HEK293 (cell line): ENCODE data around the gene XPO4.

ENCODE experiments used
- GFI1B ChIP-seq: fragments of 450-650 bp; formaldehyde crosslinking; IDR thresholded peaks from 2 replicates; pipeline ENCODE4 v1.5.1; 2016; ENCODE audit warnings: missing biosample characterization, missing genetic modification characterization
- GLIS2 ChIP-seq: fragments of 450-650 bp; formaldehyde crosslinking; IDR thresholded peaks from 2 replicates; pipeline ENCODE4 v1.5.1; 2016; ENCODE audit warnings: missing biosample characterization, missing genetic modification characterization
- SETDB1 ChIP-seq: IDR thresholded peaks from one replicate; pipeline ENCODE4 v1.6.1; 2017; ENCODE audit warnings: mild to moderate bottlenecking, low read length, moderate library complexity, mixed read lengths; ENCODE audit not compliant: insufficient read length
- ZBTB21 ChIP-seq: fragments of 450-650 bp; formaldehyde crosslinking; IDR thresholded peaks from 2 replicates; pipeline ENCODE4 v1.5.1; 2017; ENCODE audit warnings: missing biosample characterization, missing genetic modification characterization
- ZBTB7A ChIP-seq: fragments of 450-650 bp; formaldehyde crosslinking; IDR thresholded peaks from 2 replicates; pipeline ENCODE4 v1.5.1; 2016; ENCODE audit warnings: low read depth, missing biosample characterization, missing genetic modification characterization
- ZIC2 ChIP-seq: fragments of 450-650 bp; formaldehyde crosslinking; IDR thresholded peaks from 2 replicates; pipeline ENCODE4 v1.5.1; 2016; ENCODE audit warnings: missing biosample characterization, missing genetic modification characterization
- ZNF10 ChIP-seq: fragments of 450-650 bp; formaldehyde crosslinking; IDR thresholded peaks from 2 replicates; pipeline ENCODE4 v1.5.1; 2017; ENCODE audit warnings: missing biosample characterization, missing genetic modification characterization
- ZNF132 ChIP-seq: fragments of 450-650 bp; formaldehyde crosslinking; IDR thresholded peaks from 2 replicates; pipeline ENCODE4 v1.5.1; 2017; ENCODE audit warnings: missing biosample characterization, missing genetic modification characterization, borderline replicate concordance
- ZNF23 ChIP-seq: fragments of 450-650 bp; formaldehyde crosslinking; IDR thresholded peaks from 2 replicates; pipeline ENCODE4 v1.5.1; 2016; ENCODE audit warnings: missing biosample characterization, missing genetic modification characterization, borderline replicate concordance
- ZNF416 ChIP-seq: fragments of 450-650 bp; formaldehyde crosslinking; IDR thresholded peaks from 2 replicates; pipeline ENCODE4 v1.5.1; 2016; ENCODE audit warnings: missing biosample characterization, missing genetic modification characterization
- ZNF501 ChIP-seq: fragments of 450-650 bp; formaldehyde crosslinking; IDR thresholded peaks from 2 replicates; pipeline ENCODE4 v1.5.1; 2016; ENCODE audit warnings: missing biosample characterization, missing genetic modification characterization
- ZNF530 ChIP-seq: fragments of 450-650 bp; formaldehyde crosslinking; IDR thresholded peaks from 2 replicates; pipeline ENCODE4 v1.5.1; 2016; ENCODE audit warnings: low read depth, missing biosample characterization, missing genetic modification characterization
- ZNF571 ChIP-seq: fragments of 450-650 bp; formaldehyde crosslinking; IDR thresholded peaks from 2 replicates; pipeline ENCODE4 v1.5.0; 2017; ENCODE audit warnings: missing biosample characterization, missing genetic modification characterization
- ZNF624 ChIP-seq: fragments of 450-650 bp; formaldehyde crosslinking; IDR thresholded peaks from 2 replicates; pipeline ENCODE4 v1.5.1; 2017; ENCODE audit warnings: missing biosample characterization, missing genetic modification characterization
- ZNF791 ChIP-seq: fragments of 450-650 bp; formaldehyde crosslinking; IDR thresholded peaks from 2 replicates; pipeline ENCODE4 v1.5.1; 2016; ENCODE audit warnings: missing biosample characterization, missing genetic modification characterization
- TF ChIP-seq, protein P1 (sequence below): fragments of 450-650 bp; formaldehyde crosslinking; optimal IDR thresholded peaks from 2 replicates; pipeline ENCODE3; 2016; ENCODE audit warnings: missing biosample characterization, mild to moderate bottlenecking, missing genetic modification characterization
- TF ChIP-seq, protein P2 (sequence below): fragments of 450-650 bp; formaldehyde crosslinking; IDR thresholded peaks from 2 replicates; pipeline ENCODE4 v1.5.1; 2016; ENCODE audit warnings: missing biosample characterization, missing genetic modification characterization
- TF ChIP-seq, protein P3 (sequence below): fragments of 450-650 bp; formaldehyde crosslinking; IDR thresholded peaks from 2 replicates; pipeline ENCODE4 v1.5.1; 2016; ENCODE audit warnings: missing biosample characterization, missing genetic modification characterization, borderline replicate concordance
- TF ChIP-seq, protein P4 (sequence below): fragments of 450-650 bp; formaldehyde crosslinking; IDR thresholded peaks from 2 replicates; pipeline ENCODE4 v1.5.1; 2016; ENCODE audit warnings: missing biosample characterization, missing genetic modification characterization, low read depth
- TF ChIP-seq, protein P5 (sequence below): fragments of 450-650 bp; formaldehyde crosslinking; IDR thresholded peaks from 2 replicates; pipeline ENCODE4 v1.5.1; 2016; ENCODE audit warnings: missing biosample characterization, missing genetic modification characterization, borderline replicate concordance
- TF ChIP-seq, protein P6 (sequence below): fragments of 450-650 bp; formaldehyde crosslinking; IDR thresholded peaks from 2 replicates; pipeline ENCODE4 v1.5.1; 2017; ENCODE audit warnings: missing biosample characterization, missing genetic modification characterization
- TF ChIP-seq, protein P7 (sequence below): fragments of 450-650 bp; formaldehyde crosslinking; IDR thresholded peaks from 2 replicates; pipeline ENCODE4 v1.5.1; 2017; ENCODE audit warnings: missing biosample characterization, missing genetic modification characterization

Gene XPO4

DNA sequence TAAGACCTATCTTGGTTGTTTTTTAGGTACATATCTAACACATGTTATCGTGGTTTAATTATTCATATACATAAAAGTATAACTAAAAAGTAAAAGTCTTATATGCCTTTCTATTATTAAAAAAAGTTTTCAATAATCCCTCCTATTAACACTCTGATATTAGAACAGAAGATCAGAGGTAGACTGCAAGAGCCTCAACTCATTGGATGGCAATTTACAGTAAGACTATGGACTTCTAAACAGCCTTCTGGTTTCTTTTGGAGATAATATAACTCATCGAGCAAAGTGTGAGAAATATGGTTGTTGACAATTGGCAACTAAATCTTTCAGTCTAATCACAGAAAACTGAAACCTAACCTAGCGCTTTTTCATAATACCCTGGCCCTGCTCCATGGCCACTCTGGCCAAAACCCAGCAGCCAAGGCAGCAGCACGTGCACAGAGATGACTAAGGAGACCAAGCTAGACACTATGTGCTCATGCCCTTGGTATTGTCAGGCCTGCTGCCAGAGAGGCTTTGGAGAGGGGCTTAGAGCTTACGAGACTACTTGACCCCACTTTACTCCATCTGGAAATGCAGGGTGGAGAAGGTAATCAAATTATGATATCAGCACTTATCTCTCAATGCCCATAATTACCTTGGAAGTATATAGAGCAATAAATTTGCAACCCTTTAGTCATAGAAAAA lies 88.2 kb downstream of the XPO4 start (continued):
- TF ChIP-seq, protein P1, sequence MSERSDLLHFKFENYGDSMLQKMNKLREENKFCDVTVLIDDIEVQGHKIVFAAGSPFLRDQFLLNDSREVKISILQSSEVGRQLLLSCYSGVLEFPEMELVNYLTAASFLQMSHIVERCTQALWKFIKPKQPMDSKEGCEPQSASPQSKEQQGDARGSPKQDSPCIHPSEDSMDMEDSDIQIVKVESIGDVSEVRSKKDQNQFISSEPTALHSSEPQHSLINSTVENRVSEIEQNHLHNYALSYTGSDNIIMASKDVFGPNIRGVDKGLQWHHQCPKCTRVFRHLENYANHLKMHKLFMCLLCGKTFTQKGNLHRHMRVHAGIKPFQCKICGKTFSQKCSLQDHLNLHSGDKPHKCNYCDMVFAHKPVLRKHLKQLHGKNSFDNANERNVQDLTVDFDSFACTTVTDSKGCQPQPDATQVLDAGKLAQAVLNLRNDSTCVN (tag by site-specific recombination) = no peak
- TF ChIP-seq, protein P2, sequence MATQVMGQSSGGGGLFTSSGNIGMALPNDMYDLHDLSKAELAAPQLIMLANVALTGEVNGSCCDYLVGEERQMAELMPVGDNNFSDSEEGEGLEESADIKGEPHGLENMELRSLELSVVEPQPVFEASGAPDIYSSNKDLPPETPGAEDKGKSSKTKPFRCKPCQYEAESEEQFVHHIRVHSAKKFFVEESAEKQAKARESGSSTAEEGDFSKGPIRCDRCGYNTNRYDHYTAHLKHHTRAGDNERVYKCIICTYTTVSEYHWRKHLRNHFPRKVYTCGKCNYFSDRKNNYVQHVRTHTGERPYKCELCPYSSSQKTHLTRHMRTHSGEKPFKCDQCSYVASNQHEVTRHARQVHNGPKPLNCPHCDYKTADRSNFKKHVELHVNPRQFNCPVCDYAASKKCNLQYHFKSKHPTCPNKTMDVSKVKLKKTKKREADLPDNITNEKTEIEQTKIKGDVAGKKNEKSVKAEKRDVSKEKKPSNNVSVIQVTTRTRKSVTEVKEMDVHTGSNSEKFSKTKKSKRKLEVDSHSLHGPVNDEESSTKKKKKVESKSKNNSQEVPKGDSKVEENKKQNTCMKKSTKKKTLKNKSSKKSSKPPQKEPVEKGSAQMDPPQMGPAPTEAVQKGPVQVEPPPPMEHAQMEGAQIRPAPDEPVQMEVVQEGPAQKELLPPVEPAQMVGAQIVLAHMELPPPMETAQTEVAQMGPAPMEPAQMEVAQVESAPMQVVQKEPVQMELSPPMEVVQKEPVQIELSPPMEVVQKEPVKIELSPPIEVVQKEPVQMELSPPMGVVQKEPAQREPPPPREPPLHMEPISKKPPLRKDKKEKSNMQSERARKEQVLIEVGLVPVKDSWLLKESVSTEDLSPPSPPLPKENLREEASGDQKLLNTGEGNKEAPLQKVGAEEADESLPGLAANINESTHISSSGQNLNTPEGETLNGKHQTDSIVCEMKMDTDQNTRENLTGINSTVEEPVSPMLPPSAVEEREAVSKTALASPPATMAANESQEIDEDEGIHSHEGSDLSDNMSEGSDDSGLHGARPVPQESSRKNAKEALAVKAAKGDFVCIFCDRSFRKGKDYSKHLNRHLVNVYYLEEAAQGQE = no peak
- peak; percentile 82 for TF ChIP-seq ZBTB21
- no peak for TF ChIP-seq ZNF624 (tag by site-specific recombination)
- TF ChIP-seq SETDB1 = no peak
- TF ChIP-seq, protein P3, sequence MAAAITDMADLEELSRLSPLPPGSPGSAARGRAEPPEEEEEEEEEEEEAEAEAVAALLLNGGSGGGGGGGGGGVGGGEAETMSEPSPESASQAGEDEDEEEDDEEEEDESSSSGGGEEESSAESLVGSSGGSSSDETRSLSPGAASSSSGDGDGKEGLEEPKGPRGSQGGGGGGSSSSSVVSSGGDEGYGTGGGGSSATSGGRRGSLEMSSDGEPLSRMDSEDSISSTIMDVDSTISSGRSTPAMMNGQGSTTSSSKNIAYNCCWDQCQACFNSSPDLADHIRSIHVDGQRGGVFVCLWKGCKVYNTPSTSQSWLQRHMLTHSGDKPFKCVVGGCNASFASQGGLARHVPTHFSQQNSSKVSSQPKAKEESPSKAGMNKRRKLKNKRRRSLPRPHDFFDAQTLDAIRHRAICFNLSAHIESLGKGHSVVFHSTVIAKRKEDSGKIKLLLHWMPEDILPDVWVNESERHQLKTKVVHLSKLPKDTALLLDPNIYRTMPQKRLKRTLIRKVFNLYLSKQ = no peak
- TF ChIP-seq, protein P4, sequence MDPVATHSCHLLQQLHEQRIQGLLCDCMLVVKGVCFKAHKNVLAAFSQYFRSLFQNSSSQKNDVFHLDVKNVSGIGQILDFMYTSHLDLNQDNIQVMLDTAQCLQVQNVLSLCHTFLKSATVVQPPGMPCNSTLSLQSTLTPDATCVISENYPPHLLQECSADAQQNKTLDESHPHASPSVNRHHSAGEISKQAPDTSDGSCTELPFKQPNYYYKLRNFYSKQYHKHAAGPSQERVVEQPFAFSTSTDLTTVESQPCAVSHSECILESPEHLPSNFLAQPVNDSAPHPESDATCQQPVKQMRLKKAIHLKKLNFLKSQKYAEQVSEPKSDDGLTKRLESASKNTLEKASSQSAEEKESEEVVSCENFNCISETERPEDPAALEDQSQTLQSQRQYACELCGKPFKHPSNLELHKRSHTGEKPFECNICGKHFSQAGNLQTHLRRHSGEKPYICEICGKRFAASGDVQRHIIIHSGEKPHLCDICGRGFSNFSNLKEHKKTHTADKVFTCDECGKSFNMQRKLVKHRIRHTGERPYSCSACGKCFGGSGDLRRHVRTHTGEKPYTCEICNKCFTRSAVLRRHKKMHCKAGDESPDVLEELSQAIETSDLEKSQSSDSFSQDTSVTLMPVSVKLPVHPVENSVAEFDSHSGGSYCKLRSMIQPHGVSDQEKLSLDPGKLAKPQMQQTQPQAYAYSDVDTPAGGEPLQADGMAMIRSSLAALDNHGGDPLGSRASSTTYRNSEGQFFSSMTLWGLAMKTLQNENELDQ = no peak
- TF ChIP-seq ZNF791 (tag by site-specific recombination) = no peak
- TF ChIP-seq GFI1B = peak; percentile 73; the same call in 1 of the 2 replicates
- TF ChIP-seq ZNF416 (tag by site-specific recombination) = no peak
- TF ChIP-seq, protein P5, sequence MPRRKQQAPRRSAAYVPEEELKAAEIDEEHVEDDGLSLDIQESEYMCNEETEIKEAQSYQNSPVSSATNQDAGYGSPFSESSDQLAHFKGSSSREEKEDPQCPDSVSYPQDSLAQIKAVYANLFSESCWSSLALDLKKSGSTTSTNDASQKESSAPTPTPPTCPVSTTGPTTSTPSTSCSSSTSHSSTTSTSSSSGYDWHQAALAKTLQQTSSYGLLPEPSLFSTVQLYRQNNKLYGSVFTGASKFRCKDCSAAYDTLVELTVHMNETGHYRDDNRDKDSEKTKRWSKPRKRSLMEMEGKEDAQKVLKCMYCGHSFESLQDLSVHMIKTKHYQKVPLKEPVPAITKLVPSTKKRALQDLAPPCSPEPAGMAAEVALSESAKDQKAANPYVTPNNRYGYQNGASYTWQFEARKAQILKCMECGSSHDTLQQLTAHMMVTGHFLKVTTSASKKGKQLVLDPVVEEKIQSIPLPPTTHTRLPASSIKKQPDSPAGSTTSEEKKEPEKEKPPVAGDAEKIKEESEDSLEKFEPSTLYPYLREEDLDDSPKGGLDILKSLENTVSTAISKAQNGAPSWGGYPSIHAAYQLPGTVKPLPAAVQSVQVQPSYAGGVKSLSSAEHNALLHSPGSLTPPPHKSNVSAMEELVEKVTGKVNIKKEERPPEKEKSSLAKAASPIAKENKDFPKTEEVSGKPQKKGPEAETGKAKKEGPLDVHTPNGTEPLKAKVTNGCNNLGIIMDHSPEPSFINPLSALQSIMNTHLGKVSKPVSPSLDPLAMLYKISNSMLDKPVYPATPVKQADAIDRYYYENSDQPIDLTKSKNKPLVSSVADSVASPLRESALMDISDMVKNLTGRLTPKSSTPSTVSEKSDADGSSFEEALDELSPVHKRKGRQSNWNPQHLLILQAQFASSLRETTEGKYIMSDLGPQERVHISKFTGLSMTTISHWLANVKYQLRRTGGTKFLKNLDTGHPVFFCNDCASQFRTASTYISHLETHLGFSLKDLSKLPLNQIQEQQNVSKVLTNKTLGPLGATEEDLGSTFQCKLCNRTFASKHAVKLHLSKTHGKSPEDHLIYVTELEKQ = peak; percentile 95
- 0 out of 2 replicates have a peak, but pooled peaks have one; percentile 41 for TF ChIP-seq ZNF501 (tag by site-specific recombination)
- no peak for TF ChIP-seq ZNF132 (tag by site-specific recombination)
- TF ChIP-seq ZNF10 (tag by site-specific recombination) = peak; percentile 27; the same call in 1 of the 2 replicates
- no peak for TF ChIP-seq ZIC2 (tag by site-specific recombination)
- no peak for TF ChIP-seq ZBTB7A (tag by site-specific recombination)
- TF ChIP-seq, protein P6, sequence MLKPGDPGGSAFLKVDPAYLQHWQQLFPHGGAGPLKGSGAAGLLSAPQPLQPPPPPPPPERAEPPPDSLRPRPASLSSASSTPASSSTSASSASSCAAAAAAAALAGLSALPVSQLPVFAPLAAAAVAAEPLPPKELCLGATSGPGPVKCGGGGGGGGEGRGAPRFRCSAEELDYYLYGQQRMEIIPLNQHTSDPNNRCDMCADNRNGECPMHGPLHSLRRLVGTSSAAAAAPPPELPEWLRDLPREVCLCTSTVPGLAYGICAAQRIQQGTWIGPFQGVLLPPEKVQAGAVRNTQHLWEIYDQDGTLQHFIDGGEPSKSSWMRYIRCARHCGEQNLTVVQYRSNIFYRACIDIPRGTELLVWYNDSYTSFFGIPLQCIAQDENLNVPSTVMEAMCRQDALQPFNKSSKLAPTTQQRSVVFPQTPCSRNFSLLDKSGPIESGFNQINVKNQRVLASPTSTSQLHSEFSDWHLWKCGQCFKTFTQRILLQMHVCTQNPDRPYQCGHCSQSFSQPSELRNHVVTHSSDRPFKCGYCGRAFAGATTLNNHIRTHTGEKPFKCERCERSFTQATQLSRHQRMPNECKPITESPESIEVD = peak; percentile 87
- no peak for TF ChIP-seq ZNF571
- no peak for TF ChIP-seq ZNF23 (tag by site-specific recombination)
- TF ChIP-seq, protein P7, sequence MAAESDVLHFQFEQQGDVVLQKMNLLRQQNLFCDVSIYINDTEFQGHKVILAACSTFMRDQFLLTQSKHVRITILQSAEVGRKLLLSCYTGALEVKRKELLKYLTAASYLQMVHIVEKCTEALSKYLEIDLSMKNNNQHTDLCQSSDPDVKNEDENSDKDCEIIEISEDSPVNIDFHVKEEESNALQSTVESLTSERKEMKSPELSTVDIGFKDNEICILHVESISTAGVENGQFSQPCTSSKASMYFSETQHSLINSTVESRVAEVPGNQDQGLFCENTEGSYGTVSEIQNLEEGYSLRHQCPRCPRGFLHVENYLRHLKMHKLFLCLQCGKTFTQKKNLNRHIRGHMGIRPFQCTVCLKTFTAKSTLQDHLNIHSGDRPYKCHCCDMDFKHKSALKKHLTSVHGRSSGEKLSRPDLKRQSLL (tag by site-specific recombination) = peak; percentile 49; the same call in 1 of the 2 replicates
- no peak for TF ChIP-seq ZNF530 (tag by site-specific recombination)
- TF ChIP-seq GLIS2 (tag by site-specific recombination) = no peak
